K562 (cell line): Measurements from ENCODE around the gene UBE2S. TPM values are rescaled to one million over a fixed set of nuclear protein-coding genes. Genes with fewer than 3 reads are reported as not detected.

ENCODE experiments used
- DNMT1 ChIP-seq: fragments of 450-650 bp; IDR thresholded peaks from 2 replicates; pipeline ENCODE4 v1.6.1; 2016; ENCODE audit warnings: antibody characterized with exemption, mild to moderate bottlenecking
- ETV5 ChIP-seq: sonication (generic); formaldehyde crosslinking; IDR thresholded peaks from 2 replicates; pipeline ENCODE4 v1.4.0; 2020; ENCODE audit warnings: low read depth, mild to moderate bottlenecking, missing genetic modification reagents
- HES1 ChIP-seq: fragments of 450-650 bp; IDR thresholded peaks from 2 replicates; pipeline ENCODE4 v1.6.1; 2016; ENCODE audit warnings: low read depth, mild to moderate bottlenecking, moderate library complexity
- HMGN3 ChIP-seq: IDR thresholded peaks from 2 replicates; pipeline ENCODE4 v1.6.1; 2011; ENCODE audit warnings: borderline replicate concordance, low read depth, mild to moderate bottlenecking, mixed read lengths, low read length; ENCODE audit not compliant: insufficient read length; ENCODE audit errors: extremely low read depth
- JUND ChIP-seq, 2 experiments: IDR thresholded peaks; 2 replicates in 1 of 2; 3 replicates in 1 of 2; pipeline ENCODE4 v1.6.1; 2011; ENCODE audit warnings: borderline replicate concordance in 2 of 2, low read depth in 2 of 2, low read length in 2 of 2, improper control_type of control experiment in 1 of 2, missing biosample characterization in 1 of 2, missing genetic modification characterization in 1 of 2, missing genetic modification reagents in 1 of 2
- MXD1 ChIP-seq: fragments of 250-450 bp; sonication (Bioruptor Pico); IDR thresholded peaks from 2 replicates; pipeline ENCODE4 v1.8.0; 2021; ENCODE audit warnings: borderline replicate concordance, mild to moderate bottlenecking, moderate library complexity; ENCODE audit not compliant: poor library complexity, severe bottlenecking
- RAD21 ChIP-seq, 2 experiments: fragments of 250-450 bp in 1 of 2; fragments of 450-650 bp in 1 of 2; sonication (Bioruptor Pico) in 1 of 2; formaldehyde crosslinking in 1 of 2; IDR thresholded peaks in 1 of 2; conservative IDR thresholded peaks in 1 of 2; 2 replicates each; pipeline versions ENCODE4 v1.4.0 to v1.8.0; 2020 to 2022; ENCODE audit warnings: mild to moderate bottlenecking in 2 of 2, moderate library complexity in 1 of 2
- RBM34 ChIP-seq: fragments of 200-400 bp; formaldehyde crosslinking; IDR thresholded peaks from 2 replicates; pipeline ENCODE4 v1.6.1; 2018; ENCODE audit warnings: low read length, borderline replicate concordance; ENCODE audit not compliant: insufficient read depth
- RBM39 ChIP-seq: fragments of 200-400 bp; formaldehyde crosslinking; optimal IDR thresholded peaks from 2 replicates; pipeline ENCODE3; 2018; ENCODE audit warnings: low read depth, low read length
- SIN3A ChIP-seq, 2 experiments: fragments of 150-350 bp in 1 of 2; IDR thresholded peaks; 2 replicates each; pipeline ENCODE4 v1.6.1; 2011 to 2016; ENCODE audit warnings: borderline replicate concordance in 2 of 2, low read depth in 2 of 2, low read length in 2 of 2, mild to moderate bottlenecking in 2 of 2, moderate library complexity in 2 of 2; ENCODE audit not compliant: control insufficient read depth in 1 of 2
- THRAP3 ChIP-seq: fragments of 450-650 bp; IDR thresholded peaks from 2 replicates; pipeline ENCODE4 v1.6.1; 2016; ENCODE audit warnings: mild to moderate bottlenecking, inconsistent platforms, borderline replicate concordance
- ZNF766 ChIP-seq: fragments of 200-800 bp; sonication (Bioruptor generic); conservative IDR thresholded peaks from 2 replicates; pipeline ENCODE4 v1.6.1; 2016; ENCODE audit warnings: missing genetic modification characterization, missing compliant biosample characterization
- ZZZ3 ChIP-seq: fragments of 450-650 bp; IDR thresholded peaks from 2 replicates; pipeline ENCODE4 v1.6.1; 2016; ENCODE audit warnings: antibody characterized with exemption, mild to moderate bottlenecking, moderate library complexity
- polyA plus RNA-seq, 8 experiments: library from polyadenylated mRNA; depleted of rRNA in 4 of 8; stranded (reverse) in 5 of 8; unstranded in 3 of 8; fragments of >200 nt; fragmentation: Nextera tagmentation in 2 of 8; fragmentation: Illumina TruSeq in 1 of 8; extraction: Ambion mirVana in 2 of 8; extraction: Trizol in 1 of 8; gene quantifications; 2 replicates each; pipeline versions ENCODE4 v1.2.1 to v1.2.3, GENCODE V29; 2011 to 2014; ENCODE audit warnings: inconsistent platforms in 1 of 8, missing spikeins in 1 of 8
- total RNA-seq, 7 experiments: library from RNA; depleted of rRNA in 6 of 7; stranded (reverse); fragments of >200 nt in 6 of 7; fragmentation: Illumina TruSeq in 2 of 7; extraction: Trizol in 2 of 7; gene quantifications; 2 replicates each; pipeline versions ENCODE4 v1.2.1 to v1.2.3, GENCODE V29; 2011 to 2021; ENCODE audit warnings: low replicate concordance in 1 of 7
- TF ChIP-seq, protein P1 (sequence below): fragments of 250-450 bp; sonication (Bioruptor Pico); IDR thresholded peaks from 2 replicates; pipeline ENCODE4 v1.8.0; 2022; ENCODE audit warnings: moderate library complexity, mild to moderate bottlenecking, inconsistent platforms
- TF ChIP-seq, protein P2 (sequence below): sonication (generic); formaldehyde crosslinking; IDR thresholded peaks from 2 replicates; pipeline ENCODE4 v1.8.1; 2023; ENCODE audit warnings: missing genetic modification reagents, mild to moderate bottlenecking, borderline replicate concordance

The UBE2S gene
- total and polyA plus RNA-seq, 9 of the 15 experiments (the other 6 are each of a cell fraction or from before 2014, with no cell fraction given) = 1.5 to 1,305 (median 157) TPM

DNA sequence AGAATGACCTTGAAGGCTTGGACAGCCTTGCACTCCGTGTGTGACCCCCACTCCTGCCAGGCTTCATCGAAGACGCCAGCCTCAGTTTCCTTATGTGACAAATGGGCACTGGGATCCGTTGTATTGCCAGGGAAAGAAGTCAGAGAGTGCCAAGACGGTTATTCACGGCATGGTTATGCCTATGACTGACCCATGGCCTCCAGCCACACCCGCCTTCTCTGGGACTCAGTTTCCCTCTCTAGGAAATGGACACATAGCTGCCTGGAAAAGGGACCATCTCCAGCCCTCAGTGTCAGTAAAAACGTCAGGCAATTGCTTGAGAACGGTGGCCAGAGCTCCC lies 915 bp upstream of the UBE2S start (continued):
- no peak for TF ChIP-seq MXD1 (CRISPR knock-in tag)
- TF ChIP-seq RAD21 (CRISPR knock-in tag; conservative IDR thresholded peaks at IDR 0.05 in 1 of 2, IDR thresholded peaks at IDR 0.05 in 1 of 2) = no peak
- TF ChIP-seq RBM39 = no peak
- TF ChIP-seq ZNF766 (CRISPR knock-in tag) = peak; percentile 63; the same call in 1 of the 2 replicates
- TF ChIP-seq DNMT1 = no peak
- TF ChIP-seq, protein P1, sequence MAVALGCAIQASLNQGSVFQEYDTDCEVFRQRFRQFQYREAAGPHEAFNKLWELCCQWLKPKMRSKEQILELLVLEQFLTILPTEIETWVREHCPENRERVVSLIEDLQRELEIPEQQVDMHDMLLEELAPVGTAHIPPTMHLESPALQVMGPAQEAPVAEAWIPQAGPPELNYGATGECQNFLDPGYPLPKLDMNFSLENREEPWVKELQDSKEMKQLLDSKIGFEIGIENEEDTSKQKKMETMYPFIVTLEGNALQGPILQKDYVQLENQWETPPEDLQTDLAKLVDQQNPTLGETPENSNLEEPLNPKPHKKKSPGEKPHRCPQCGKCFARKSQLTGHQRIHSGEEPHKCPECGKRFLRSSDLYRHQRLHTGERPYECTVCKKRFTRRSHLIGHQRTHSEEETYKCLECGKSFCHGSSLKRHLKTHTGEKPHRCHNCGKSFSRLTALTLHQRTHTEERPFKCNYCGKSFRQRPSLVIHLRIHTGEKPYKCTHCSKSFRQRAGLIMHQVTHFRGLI (CRISPR knock-in tag) = no peak
- TF ChIP-seq, protein P2, sequence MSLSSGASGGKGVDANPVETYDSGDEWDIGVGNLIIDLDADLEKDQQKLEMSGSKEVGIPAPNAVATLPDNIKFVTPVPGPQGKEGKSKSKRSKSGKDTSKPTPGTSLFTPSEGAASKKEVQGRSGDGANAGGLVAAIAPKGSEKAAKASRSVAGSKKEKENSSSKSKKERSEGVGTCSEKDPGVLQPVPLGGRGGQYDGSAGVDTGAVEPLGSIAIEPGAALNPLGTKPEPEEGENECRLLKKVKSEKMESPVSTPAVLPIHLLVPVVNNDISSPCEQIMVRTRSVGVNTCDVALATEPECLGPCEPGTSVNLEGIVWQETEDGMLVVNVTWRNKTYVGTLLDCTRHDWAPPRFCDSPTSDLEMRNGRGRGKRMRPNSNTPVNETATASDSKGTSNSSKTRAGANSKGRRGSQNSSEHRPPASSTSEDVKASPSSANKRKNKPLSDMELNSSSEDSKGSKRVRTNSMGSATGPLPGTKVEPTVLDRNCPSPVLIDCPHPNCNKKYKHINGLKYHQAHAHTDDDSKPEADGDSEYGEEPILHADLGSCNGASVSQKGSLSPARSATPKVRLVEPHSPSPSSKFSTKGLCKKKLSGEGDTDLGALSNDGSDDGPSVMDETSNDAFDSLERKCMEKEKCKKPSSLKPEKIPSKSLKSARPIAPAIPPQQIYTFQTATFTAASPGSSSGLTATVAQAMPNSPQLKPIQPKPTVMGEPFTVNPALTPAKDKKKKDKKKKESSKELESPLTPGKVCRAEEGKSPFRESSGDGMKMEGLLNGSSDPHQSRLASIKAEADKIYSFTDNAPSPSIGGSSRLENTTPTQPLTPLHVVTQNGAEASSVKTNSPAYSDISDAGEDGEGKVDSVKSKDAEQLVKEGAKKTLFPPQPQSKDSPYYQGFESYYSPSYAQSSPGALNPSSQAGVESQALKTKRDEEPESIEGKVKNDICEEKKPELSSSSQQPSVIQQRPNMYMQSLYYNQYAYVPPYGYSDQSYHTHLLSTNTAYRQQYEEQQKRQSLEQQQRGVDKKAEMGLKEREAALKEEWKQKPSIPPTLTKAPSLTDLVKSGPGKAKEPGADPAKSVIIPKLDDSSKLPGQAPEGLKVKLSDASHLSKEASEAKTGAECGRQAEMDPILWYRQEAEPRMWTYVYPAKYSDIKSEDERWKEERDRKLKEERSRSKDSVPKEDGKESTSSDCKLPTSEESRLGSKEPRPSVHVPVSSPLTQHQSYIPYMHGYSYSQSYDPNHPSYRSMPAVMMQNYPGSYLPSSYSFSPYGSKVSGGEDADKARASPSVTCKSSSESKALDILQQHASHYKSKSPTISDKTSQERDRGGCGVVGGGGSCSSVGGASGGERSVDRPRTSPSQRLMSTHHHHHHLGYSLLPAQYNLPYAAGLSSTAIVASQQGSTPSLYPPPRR (CRISPR knock-in tag) = no peak
- TF ChIP-seq RBM34 = no peak
- TF ChIP-seq ETV5 = no peak
- TF ChIP-seq HES1 = no peak
- no peak for TF ChIP-seq ZZZ3
- TF ChIP-seq THRAP3 = no peak
- TF ChIP-seq HMGN3 = no peak
- no peak for TF ChIP-seq JUND (IDR thresholded peaks at IDR 0.05; ENCODE audit: borderline replicate concordance, low read depth, low read length)
- TF ChIP-seq JUND (tag; IDR thresholded peaks at IDR 0.05; ENCODE audit: borderline replicate concordance, low read depth, low read length) = no peak; the same call in 2 of the 3 replicates
- no peak for TF ChIP-seq SIN3A (IDR thresholded peaks at IDR 0.05; ENCODE audit: borderline replicate concordance in 2 of 2, control insufficient read depth in 1 of 2, low read depth in 2 of 2, low read length in 2 of 2)
